B cell (primary cell): ENCODE results near the gene ANGPTL8. TPM values are rescaled to one million over a fixed set of nuclear protein-coding genes. Genes with fewer than 3 reads are reported as not detected.

Source experiments
- ATAC-seq: fragments of 200-7000 bp; cut with Tn5 transposase; one replicate; pipeline ENCODE4 v1.10.0; 2021; ENCODE audit warnings: low read depth, mild to moderate bottlenecking, moderate number of reproducible peaks, moderate library complexity
- CTCF ChIA-PET: fragments of 350-600 bp; sonication (Branson Sonifier 250); formaldehyde crosslinking; loops from one replicate; lab custom pipeline; 2021; ENCODE audit warnings: antibody characterized with exemption, inconsistent platforms; lab: Charles Lee
- POLR2A ChIA-PET: fragments of 350-600 bp; sonication (Branson Sonifier 250); formaldehyde crosslinking; loops from one replicate; lab custom pipeline; 2021; ENCODE audit warnings: antibody characterized with exemption; lab: Charles Lee
- DNase-seq: peaks from one replicate; pipeline ENCODE4 v3.0.0; 2013
- H2AFZ ChIP-seq: 2 replicates; pipeline ENCODE4 v1.6.1; 2012; ENCODE audit warnings: mild to moderate bottlenecking, low read depth, low read length; ENCODE audit not compliant: insufficient read depth, poor library complexity, severe bottlenecking
- H3K27ac ChIP-seq, 2 donors: 1 replicate in 1 of 2; 2 replicates in 1 of 2; pipeline ENCODE4 v1.5.1; 2012 to 2013; ENCODE audit warnings: low read length in 2 of 2, mild to moderate bottlenecking in 2 of 2, moderate library complexity in 1 of 2
- H3K27me3 ChIP-seq, 4 experiments: fragments of 200-600 bp in 1 of 4; sonication (generic) in 1 of 4; replicated peaks in 1 of 4; 1 replicate in 2 of 4; 2 replicates in 2 of 4; pipeline versions ENCODE4 v1.6.1 to v1.7.0; 2013 to 2016; ENCODE audit warnings: low read length in 3 of 4, mild to moderate bottlenecking in 2 of 4, mixed read lengths in 1 of 4, moderate library complexity in 1 of 4; ENCODE audit not compliant: insufficient read depth in 4 of 4, control insufficient read depth in 3 of 4; ENCODE audit errors: control extremely low read depth in 1 of 4
- H3K36me3 ChIP-seq, 2 experiments: replicated peaks in 1 of 2; 1 replicate in 1 of 2; 2 replicates in 1 of 2; pipeline versions ENCODE4 v1.6.1 to v1.7.1; 2013; ENCODE audit warnings: low read length in 1 of 2; ENCODE audit not compliant: insufficient read depth in 2 of 2, control insufficient read depth in 1 of 2; ENCODE audit errors: control extremely low read depth in 1 of 2, extremely low read depth in 1 of 2
- H3K4me1 ChIP-seq, 2 donors: fragments of 200-600 bp in 1 of 2; sonication (generic) in 1 of 2; 1 replicate in 1 of 2; 2 replicates in 1 of 2; pipeline versions ENCODE4 v1.5.1 to v1.6.1; 2013 to 2017; ENCODE audit warnings: low read length in 2 of 2; ENCODE audit not compliant: control insufficient read depth in 2 of 2, insufficient read depth in 2 of 2
- H3K4me2 ChIP-seq: replicated peaks from 2 replicates; pipeline ENCODE3; 2012; ENCODE audit warnings: mild to moderate bottlenecking, low read depth, low read length; ENCODE audit not compliant: poor library complexity, severe bottlenecking
- H3K4me3 ChIP-seq, 5 experiments: fragments of 200-600 bp in 1 of 5; sonication (generic) in 1 of 5; 1 replicate in 3 of 5; 2 replicates in 2 of 5; pipeline versions ENCODE4 v1.5.1 to v1.7.0; 2011 to 2016; ENCODE audit warnings: low read length in 4 of 5, mild to moderate bottlenecking in 4 of 5, low read depth in 2 of 5, control low read depth in 1 of 5, moderate library complexity in 1 of 5; ENCODE audit not compliant: insufficient read depth in 1 of 5; ENCODE audit errors: control extremely low read depth in 1 of 5, extremely low read depth in 1 of 5
- H3K79me2 ChIP-seq: fragments of 200-600 bp; sonication (generic); one replicate; pipeline ENCODE4 v1.6.0; 2016; ENCODE audit warnings: low read length; ENCODE audit not compliant: control insufficient read depth, insufficient read depth
- H3K9ac ChIP-seq: fragments of 200-600 bp; sonication (generic); 2 replicates; pipeline ENCODE4 v1.6.1; 2017; ENCODE audit warnings: mild to moderate bottlenecking, low read length, moderate library complexity
- H3K9me3 ChIP-seq, 3 donors: one replicate each; pipeline versions ENCODE4 v1.6.1 to v1.7.1; 2013; ENCODE audit warnings: low read length in 2 of 3; ENCODE audit not compliant: control insufficient read depth in 2 of 3, insufficient read depth in 1 of 3; ENCODE audit errors: control extremely low read depth in 1 of 3
- H4K20me1 ChIP-seq: 2 replicates; pipeline ENCODE4 v1.6.0; 2012; ENCODE audit warnings: mild to moderate bottlenecking, low read length; ENCODE audit not compliant: insufficient read depth, control insufficient read depth, poor library complexity, severe bottlenecking
- H3K27ac Mint-ChIP-seq: one replicate; pipeline ENCODE4 v1.8.0; 2021; ENCODE audit warnings: mixed read lengths
- H3K27me3 Mint-ChIP-seq: one replicate; pipeline ENCODE4 v1.8.0; 2021; ENCODE audit warnings: mixed read lengths
- H3K4me1 Mint-ChIP-seq: one replicate; pipeline ENCODE4 v1.8.0; 2021; ENCODE audit warnings: mixed read lengths
- H3K4me3 Mint-ChIP-seq: one replicate; pipeline ENCODE4 v1.8.0; 2021; ENCODE audit warnings: mixed read lengths
- H3K9me3 Mint-ChIP-seq: one replicate; pipeline ENCODE4 v1.8.0; 2022; ENCODE audit warnings: mixed read lengths; ENCODE audit not compliant: insufficient read depth
- CTCF ChIP-seq: fragments of 200-600 bp; IDR thresholded peaks from one replicate; pipeline ENCODE4 v1.8.0; 2022; ENCODE audit warnings: antibody characterized with exemption, mild to moderate bottlenecking
- EZH2 ChIP-seq: IDR thresholded peaks from 2 replicates; pipeline ENCODE4 v1.6.1; 2012; ENCODE audit warnings: borderline replicate concordance, low read depth, mild to moderate bottlenecking, moderate library complexity, low read length; ENCODE audit not compliant: insufficient read depth, poor library complexity, severe bottlenecking
- WGBS: methylation state at CpG from one replicate; pipeline ENCODE4 v1.1.5; 2013; ENCODE audit warnings: missing lambda C conversion rate; ENCODE audit not compliant: insufficient coverage; 5-methylcytosine and 5-hydroxymethylcytosine counted together
- intact Hi-C: fragments of 100-400 bp; cut with micrococcal nuclease; formaldehyde crosslinking; loops from one replicate; pipeline ENCODE4 v1.10.0; 2022
- polyA plus RNA-seq: library from polyadenylated mRNA; depleted of rRNA; stranded (reverse); fragments of >200 nt; gene quantifications from 2 replicates; pipeline ENCODE4 v1.2.3, GENCODE V29; 2012
- total RNA-seq, 2 donors: library from RNA; stranded (reverse); fragments of 120-200 nt in 1 of 2; gene quantifications; 1 replicate in 1 of 2; 2 replicates in 1 of 2; pipeline versions ENCODE4 v1.2.3 to v1.2.4, GENCODE V29; 2013 to 2022

ANGPTL8 gene
- total and polyA plus RNA-seq, 2 donors (not counting 1 experiment from before 2014, with no cell fraction given): not detected

- Mint-ChIP-seq H3K27me3 (no peaks in the 10 kb centered on the region), H3K4me3 (no peak overlapping the region), H3K9me3 (peaks cover 4% of the 10 kb centered on the region), H3K4me1 (no peaks in the 10 kb centered on the region), H3K27ac (no peak overlapping the region)
- no peak overlapping the region for H2AFZ ChIP-seq
- CTCF ChIA-PET: interaction anchor here (0.7 kb wide), 1 partner anchor 129 kb away, joined by 3 read pairs; no protein-coding TSS in a partner anchor
- no peaks in the 10 kb centered on the region for H3K27me3 ChIP-seq
- DNase-seq (no peak), ATAC-seq (no peak)
- POLR2A ChIA-PET: no interaction called here
- no peak overlapping the region for H3K4me3 ChIP-seq
- no peaks in the 10 kb centered on the region for H4K20me1 ChIP-seq
- no peaks in the 10 kb centered on the region for H3K79me2 ChIP-seq
- intact Hi-C loops: no loop called here
- no peaks in the 10 kb centered on the region for H3K36me3 ChIP-seq
- no peak overlapping the region for H3K4me2 ChIP-seq
- H3K27ac ChIP-seq: no peak overlapping the region
- H3K4me1 ChIP-seq: no peaks in the 10 kb centered on the region
- no peak overlapping the region for H3K9ac ChIP-seq
- 96% methylated on average over 31 of the region's 31 CpGs for WGBS
- no peak for TF ChIP-seq CTCF
- TF ChIP-seq EZH2: no peak
- peaks cover 0 to 35% (median 12%) of the 10 kb centered on the region in 3 donors for H3K9me3 ChIP-seq
Observed at GRCh38 chr19:11236324-11237301, 2.8 kb upstream of the ANGPTL8 start.

- 93% methylated on average over 15 of the region's 15 CpGs for WGBS
- DNase-seq: no peak
- H4K20me1 ChIP-seq: no peaks in the 10 kb centered on the region
- no peaks in the 10 kb centered on the region for H3K27me3 ChIP-seq
- no peak overlapping the region for H3K9ac ChIP-seq
- H3K9me3 ChIP-seq: peaks cover 0 to 33% (median 12%) of the 10 kb centered on the region in 3 donors
- H3K4me3 ChIP-seq: no peak overlapping the region
- intact Hi-C loops: no loop called here
- H3K4me2 ChIP-seq: no peak overlapping the region
- no peak overlapping the region for H2AFZ ChIP-seq
- Mint-ChIP-seq H3K4me3 (no peak overlapping the region), H3K4me1 (no peaks in the 10 kb centered on the region), H3K27ac (no peak overlapping the region), H3K27me3 (no peaks in the 10 kb centered on the region), H3K9me3 (peaks cover 4% of the 10 kb centered on the region)
- TF ChIP-seq CTCF: no peak
- TF ChIP-seq EZH2: no peak
- H3K36me3 ChIP-seq: no peaks in the 10 kb centered on the region
- H3K27ac ChIP-seq: no peak overlapping the region
- no peak for ATAC-seq
- no peaks in the 10 kb centered on the region for H3K79me2 ChIP-seq
- ChIA-PET CTCF (no interaction called here), POLR2A (no interaction called here)
- H3K4me1 ChIP-seq: no peaks in the 10 kb centered on the region
Observed at GRCh38 chr19:11237321-11237720, 2.1 kb upstream of the ANGPTL8 start.
